ENCODE results near the gene GRIN2C. TPM values are rescaled to one million over a fixed set of nuclear protein-coding genes. Genes with fewer than 3 reads are reported as not detected.

GRIN2C gene
- total and polyA plus RNA-seq, 2 donors (not counting 3 experiments of a cell fraction or from before 2014, with no cell fraction given): 0.04 to 0.60 TPM

DNA sequence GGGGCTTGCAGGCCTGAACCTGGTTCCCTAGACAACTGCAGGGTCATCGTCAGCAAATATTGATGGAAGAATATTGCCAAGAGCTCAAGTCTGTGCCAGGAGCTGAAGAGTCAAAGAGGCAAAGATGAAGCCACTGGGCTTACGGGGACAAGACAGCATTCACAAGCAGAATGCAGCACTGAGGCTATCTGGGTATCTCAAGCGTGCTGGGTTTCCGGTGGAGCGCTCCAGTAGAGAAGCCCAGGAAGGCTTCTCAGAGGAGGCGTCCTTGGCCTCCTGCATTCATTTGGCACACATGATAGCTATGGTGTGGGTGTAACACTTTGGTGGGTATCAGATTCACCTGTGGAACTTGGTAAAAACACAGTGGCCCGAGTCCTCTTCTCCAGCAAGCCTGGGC, 30.9 kb upstream of the GRIN2C start:
- ChIA-PET POLR2A (no interaction called here), CTCF (no interaction called here)
- no TSS peak for BruUV-seq (replicated peaks)
- no peaks in the 10 kb centered on the region for H3K9me1 ChIP-seq (replicated peaks; ENCODE audit: control insufficient read depth, extremely low read depth, insufficient read depth, low read length)
- no peaks in the 10 kb centered on the region for H3K9me3 ChIP-seq (replicated peaks; ENCODE audit: control insufficient read depth, insufficient read depth, low read length)
- H4K20me1 ChIP-seq (replicated peaks; ENCODE audit: control insufficient read depth, extremely low read depth, insufficient read depth, low read length): no peaks in the 10 kb centered on the region
- dilution Hi-C loops (cut with MboI; ENCODE audit: extremely low pct_ligation_motif_present, low sequenced_read_pairs): no loop called here
- no peaks in the 10 kb centered on the region for H3K4me1 ChIP-seq (ENCODE audit: control insufficient read depth, extremely low read depth, insufficient read depth, low read length)
- H3K4me3 ChIP-seq (replicated peaks in 1 of 3; ENCODE audit: insufficient read depth in 1 of 3, low read depth in 1 of 3, low read length in 3 of 3): no peak overlapping the region
- FAIRE-seq: no peak
- H3K27ac ChIP-seq (ENCODE audit: insufficient read depth, low read depth, low read length): no peak overlapping the region
- TF ChIP-seq FOS (IDR thresholded peaks at IDR 0.05; ENCODE audit: borderline replicate concordance, insufficient read depth, low read length) (no peak), EZH2 (IDR thresholded peaks at IDR 0.05; ENCODE audit: borderline replicate concordance, low read depth, low read length, severe bottlenecking) (no peak), MYC (IDR thresholded peaks at IDR 0.05; ENCODE audit: low read depth, low read length) (no peak), POLR2AphosphoS5 (IDR thresholded peaks at IDR 0.05; ENCODE audit: insufficient read depth, low read depth, low read length) (no peak), GATA2 (IDR thresholded peaks at IDR 0.05; ENCODE audit: insufficient read depth, insufficient read length, low read depth, low read length) (no peak), POLR2A (IDR thresholded peaks at IDR 0.05; ENCODE audit: low read depth, low read length) (no peak), JUN (IDR thresholded peaks at IDR 0.05; ENCODE audit: borderline replicate concordance, insufficient read depth, insufficient read length, low read depth) (no peak)
- TF ChIP-seq, protein P1, sequence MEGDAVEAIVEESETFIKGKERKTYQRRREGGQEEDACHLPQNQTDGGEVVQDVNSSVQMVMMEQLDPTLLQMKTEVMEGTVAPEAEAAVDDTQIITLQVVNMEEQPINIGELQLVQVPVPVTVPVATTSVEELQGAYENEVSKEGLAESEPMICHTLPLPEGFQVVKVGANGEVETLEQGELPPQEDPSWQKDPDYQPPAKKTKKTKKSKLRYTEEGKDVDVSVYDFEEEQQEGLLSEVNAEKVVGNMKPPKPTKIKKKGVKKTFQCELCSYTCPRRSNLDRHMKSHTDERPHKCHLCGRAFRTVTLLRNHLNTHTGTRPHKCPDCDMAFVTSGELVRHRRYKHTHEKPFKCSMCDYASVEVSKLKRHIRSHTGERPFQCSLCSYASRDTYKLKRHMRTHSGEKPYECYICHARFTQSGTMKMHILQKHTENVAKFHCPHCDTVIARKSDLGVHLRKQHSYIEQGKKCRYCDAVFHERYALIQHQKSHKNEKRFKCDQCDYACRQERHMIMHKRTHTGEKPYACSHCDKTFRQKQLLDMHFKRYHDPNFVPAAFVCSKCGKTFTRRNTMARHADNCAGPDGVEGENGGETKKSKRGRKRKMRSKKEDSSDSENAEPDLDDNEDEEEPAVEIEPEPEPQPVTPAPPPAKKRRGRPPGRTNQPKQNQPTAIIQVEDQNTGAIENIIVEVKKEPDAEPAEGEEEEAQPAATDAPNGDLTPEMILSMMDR (IDR thresholded peaks at IDR 0.05; ENCODE audit: extremely low read depth in 1 of 2, insufficient read depth in 1 of 2, low read depth in 1 of 2, low read length in 2 of 2): no peak
- TF ChIP-seq, protein P2, sequence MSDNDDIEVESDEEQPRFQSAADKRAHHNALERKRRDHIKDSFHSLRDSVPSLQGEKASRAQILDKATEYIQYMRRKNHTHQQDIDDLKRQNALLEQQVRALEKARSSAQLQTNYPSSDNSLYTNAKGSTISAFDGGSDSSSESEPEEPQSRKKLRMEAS (IDR thresholded peaks at IDR 0.05; ENCODE audit: insufficient read depth, insufficient read length): no peak
- H3K4me2 ChIP-seq (ENCODE audit: insufficient read depth, low read length): no peak overlapping the region
- peaks cover 31 to 37% of the 10 kb centered on the region in 2 experiments for H3K27me3 ChIP-seq (ENCODE audit: control insufficient read depth in 2 of 2, insufficient read depth in 2 of 2, low read length in 2 of 2)
- H3K9ac ChIP-seq (replicated peaks; ENCODE audit: extremely low read depth, insufficient read depth, low read length): no peak overlapping the region
- no peaks in the 10 kb centered on the region for H3K36me3 ChIP-seq (ENCODE audit: control insufficient read depth in 2 of 2, extremely low read depth in 1 of 2, insufficient read depth in 2 of 2, low read length in 2 of 2)
- no peak for DNase-seq (ENCODE audit: low read depth, low spot score)
- intact Hi-C loops (cut with micrococcal nuclease): no loop called here
- no peaks in the 10 kb centered on the region for H3K79me2 ChIP-seq (ENCODE audit: control insufficient read depth, insufficient read depth, low read length)
- no peak overlapping the region for H2AFZ ChIP-seq (ENCODE audit: low read depth, low read length)
